Measurements from ENCODE around the gene AURKA.

AURKA gene

DNA sequence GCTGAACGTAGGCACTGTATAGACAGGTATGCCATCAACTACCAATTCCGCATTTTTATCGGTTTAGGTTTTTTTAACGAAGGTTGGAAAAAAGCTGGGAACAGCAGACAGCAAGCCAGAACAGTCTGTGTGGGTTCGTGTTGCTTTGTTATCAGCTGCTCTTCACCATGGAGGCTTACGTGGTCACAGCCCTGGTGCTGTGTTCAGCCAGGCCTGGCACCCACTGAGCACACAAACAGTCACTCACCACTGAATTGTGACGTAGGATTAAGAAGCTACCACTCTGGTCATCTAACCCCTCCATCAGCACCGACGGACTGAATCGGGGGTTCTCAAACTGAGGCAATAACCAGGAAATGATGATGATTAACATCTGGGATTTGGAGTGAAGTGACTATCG, 20.0 kb downstream of the AURKA start:
- Histone ChIP-seq H2AFZ (no peak overlapping the region), H3K4me1 (no peaks in the 10 kb centered on the region), H3K4me2 (ENCODE audit: low read length) (no peak overlapping the region), H3K36me3 (ENCODE audit: control insufficient read depth, insufficient read depth, low read length) (no peaks in the 10 kb centered on the region), H3K9me3 (ENCODE audit: control insufficient read depth, low read length) (no peaks in the 10 kb centered on the region), H3K27me3 (ENCODE audit: control insufficient read depth, insufficient read depth, low read length) (no peaks in the 10 kb centered on the region), H3K9ac (no peak overlapping the region), H3K4me3 (ENCODE audit: low read depth, low read length) (no peak overlapping the region), H3K79me2 (no peaks in the 10 kb centered on the region), H3K27ac (no peak overlapping the region)
- TF ChIP-seq, protein P1, sequence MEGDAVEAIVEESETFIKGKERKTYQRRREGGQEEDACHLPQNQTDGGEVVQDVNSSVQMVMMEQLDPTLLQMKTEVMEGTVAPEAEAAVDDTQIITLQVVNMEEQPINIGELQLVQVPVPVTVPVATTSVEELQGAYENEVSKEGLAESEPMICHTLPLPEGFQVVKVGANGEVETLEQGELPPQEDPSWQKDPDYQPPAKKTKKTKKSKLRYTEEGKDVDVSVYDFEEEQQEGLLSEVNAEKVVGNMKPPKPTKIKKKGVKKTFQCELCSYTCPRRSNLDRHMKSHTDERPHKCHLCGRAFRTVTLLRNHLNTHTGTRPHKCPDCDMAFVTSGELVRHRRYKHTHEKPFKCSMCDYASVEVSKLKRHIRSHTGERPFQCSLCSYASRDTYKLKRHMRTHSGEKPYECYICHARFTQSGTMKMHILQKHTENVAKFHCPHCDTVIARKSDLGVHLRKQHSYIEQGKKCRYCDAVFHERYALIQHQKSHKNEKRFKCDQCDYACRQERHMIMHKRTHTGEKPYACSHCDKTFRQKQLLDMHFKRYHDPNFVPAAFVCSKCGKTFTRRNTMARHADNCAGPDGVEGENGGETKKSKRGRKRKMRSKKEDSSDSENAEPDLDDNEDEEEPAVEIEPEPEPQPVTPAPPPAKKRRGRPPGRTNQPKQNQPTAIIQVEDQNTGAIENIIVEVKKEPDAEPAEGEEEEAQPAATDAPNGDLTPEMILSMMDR (IDR thresholded peaks at IDR 0.05): no peak

DNA sequence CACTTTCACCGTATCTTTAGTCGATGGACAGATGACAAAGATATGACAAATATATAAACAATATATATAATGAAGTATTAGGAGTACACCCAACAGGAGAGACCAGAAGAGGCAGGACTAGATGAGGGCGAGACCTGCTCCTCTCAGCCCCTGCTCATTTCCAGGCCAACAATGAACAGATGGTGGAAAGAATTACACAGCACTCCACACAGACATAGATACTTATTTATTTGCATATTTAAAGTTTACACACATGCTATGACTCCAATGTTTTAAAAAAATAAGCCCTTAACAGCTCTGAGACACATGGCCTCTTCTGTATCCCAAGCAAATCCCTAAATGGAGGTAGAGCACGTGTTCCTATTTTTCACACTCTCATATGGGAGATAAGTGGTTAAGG, 22.8 kb downstream of the AURKA start:
- no peak overlapping the region for H3K9ac ChIP-seq
- TF ChIP-seq, protein P1 (IDR thresholded peaks at IDR 0.05): no peak
- no peak overlapping the region for H3K27ac ChIP-seq
- H3K4me1 ChIP-seq: no peaks in the 10 kb centered on the region
- H3K27me3 ChIP-seq (ENCODE audit: control insufficient read depth, insufficient read depth, low read length): no peaks in the 10 kb centered on the region
- H3K79me2 ChIP-seq: no peaks in the 10 kb centered on the region
- no peak overlapping the region for H2AFZ ChIP-seq
- no peaks in the 10 kb centered on the region for H3K9me3 ChIP-seq (ENCODE audit: control insufficient read depth, low read length)
- H3K4me3 ChIP-seq (ENCODE audit: low read depth, low read length): no peak overlapping the region
- no peak overlapping the region for H3K4me2 ChIP-seq (ENCODE audit: low read length)
- H3K36me3 ChIP-seq (ENCODE audit: control insufficient read depth, insufficient read depth, low read length): no peaks in the 10 kb centered on the region

DNA sequence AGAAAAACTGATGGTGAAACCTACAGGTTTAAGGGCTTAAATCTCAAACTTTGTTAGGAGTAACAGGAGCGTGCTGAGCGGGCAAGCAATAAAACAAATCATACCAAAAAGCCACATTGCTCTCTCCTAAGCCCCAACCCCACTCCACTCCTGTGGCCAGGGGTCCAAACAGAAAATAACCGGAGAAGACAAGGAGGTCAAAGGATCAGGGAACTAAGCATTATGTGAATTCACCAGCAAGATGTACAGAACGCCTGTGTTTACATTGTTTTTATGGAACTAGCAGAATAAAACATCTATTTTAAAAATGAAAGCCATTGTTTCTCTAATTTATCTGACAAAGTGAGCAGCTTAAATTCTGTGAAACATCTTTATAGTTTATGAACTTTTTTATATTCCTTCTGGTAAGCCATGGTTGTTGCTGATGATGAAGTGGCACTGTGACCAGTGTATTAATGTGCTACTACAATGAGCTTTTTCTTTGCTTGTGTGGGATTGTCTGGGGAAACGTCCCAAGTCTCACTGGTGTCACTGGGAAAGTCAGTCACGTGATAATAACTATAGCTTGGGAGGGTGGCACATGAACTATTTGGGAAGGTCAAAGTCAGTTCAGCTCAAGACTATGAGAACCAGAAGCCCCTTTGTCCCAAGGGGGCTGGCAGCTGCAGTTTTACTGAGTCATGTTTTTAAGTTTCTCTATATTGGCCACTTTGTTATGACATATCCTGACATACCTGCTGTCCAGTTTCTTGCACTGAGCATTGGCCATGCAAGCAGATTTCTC, 23.5 kb downstream of the AURKA start:
- no peak overlapping the region for H2AFZ ChIP-seq
- no peaks in the 10 kb centered on the region for H3K27me3 ChIP-seq (ENCODE audit: control insufficient read depth, insufficient read depth, low read length)
- H3K36me3 ChIP-seq (ENCODE audit: control insufficient read depth, insufficient read depth, low read length): no peaks in the 10 kb centered on the region
- H3K9ac ChIP-seq: no peak overlapping the region
- no peaks in the 10 kb centered on the region for H3K9me3 ChIP-seq (ENCODE audit: control insufficient read depth, low read length)
- no peak overlapping the region for H3K4me3 ChIP-seq (ENCODE audit: low read depth, low read length)
- no peak overlapping the region for H3K4me2 ChIP-seq (ENCODE audit: low read length)
- H3K79me2 ChIP-seq: no peaks in the 10 kb centered on the region
- H3K27ac ChIP-seq: no peak overlapping the region
- TF ChIP-seq, protein P1 (IDR thresholded peaks at IDR 0.05): no peak
- H3K4me1 ChIP-seq: no peaks in the 10 kb centered on the region

DNA sequence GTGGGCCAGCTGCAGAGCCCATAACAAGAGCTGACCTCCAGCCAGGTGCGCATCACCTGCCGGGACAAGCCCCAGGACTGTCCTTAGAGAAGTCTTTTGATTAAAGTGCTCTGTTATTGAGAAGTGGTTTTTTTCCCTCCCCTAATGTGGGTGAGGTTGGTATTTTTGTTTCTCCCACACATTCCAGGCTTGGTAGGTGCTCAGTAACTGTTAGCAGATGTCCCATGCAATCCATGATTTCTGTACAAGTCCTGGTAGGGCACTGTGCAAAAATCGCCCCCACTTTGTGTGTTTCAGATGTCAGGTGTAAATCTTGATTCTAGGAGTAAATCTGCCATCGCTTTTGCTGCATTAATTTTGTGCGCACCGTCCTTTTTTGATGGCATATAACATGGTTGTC, 28.5 kb downstream of the AURKA start:
- no peak overlapping the region for H3K27ac ChIP-seq
- H3K4me1 ChIP-seq: peaks cover 4% of the 10 kb centered on the region

More for the DNA sequence above, 28.5 kb downstream of the AURKA start:
- Histone ChIP-seq H3K27me3 (ENCODE audit: control insufficient read depth, insufficient read depth, low read length) (no peaks in the 10 kb centered on the region), H3K4me2 (ENCODE audit: low read length) (no peak overlapping the region), H3K79me2 (peaks cover 6% of the 10 kb centered on the region), H3K36me3 (ENCODE audit: control insufficient read depth, insufficient read depth, low read length) (no peaks in the 10 kb centered on the region), H3K9ac (no peak overlapping the region), H3K4me3 (ENCODE audit: low read depth, low read length) (no peak overlapping the region), H2AFZ (no peak overlapping the region), H3K9me3 (ENCODE audit: control insufficient read depth, low read length) (no peaks in the 10 kb centered on the region)
- TF ChIP-seq, protein P1 (IDR thresholded peaks at IDR 0.05): no peak
